Fibroblast of pulmonary artery (primary cell): ENCODE results near the gene XYLT1.

Experiments used
- DNase-seq: peaks from one replicate; pipeline ENCODE4 v3.0.0-alpha.2; 2010; ENCODE audit warnings: low read depth
- H3K4me3 ChIP-seq: replicated peaks from 2 replicates; pipeline ENCODE4 v1.5.1; 2011; ENCODE audit warnings: low read depth, mild to moderate bottlenecking, control low read depth, low read length, moderate library complexity
- CTCF ChIP-seq: IDR thresholded peaks from 2 replicates; pipeline ENCODE4 v1.5.1; 2011; ENCODE audit warnings: mild to moderate bottlenecking, control low read depth, low read length, inconsistent platforms; ENCODE audit errors: missing control alignments

The XYLT1 gene

GRCh38 chr16:17109413-17109812, 361.3 kb downstream of the XYLT1 start:
- H3K4me3 ChIP-seq: no peak overlapping the region
- TF ChIP-seq CTCF: no peak
- DNase-seq: no peak

GRCh38 chr16:17108596-17108995, 362.2 kb downstream of the XYLT1 start:
- H3K4me3 ChIP-seq: no peak overlapping the region

GRCh38 chr16:17107450-17107849, 363.3 kb downstream of the XYLT1 start:
- no peak overlapping the region for H3K4me3 ChIP-seq
- DNase-seq: no peak
- no peak for TF ChIP-seq CTCF

More at GRCh38 chr16:17108596-17108995, 362.2 kb downstream of the XYLT1 start:
- no peak for TF ChIP-seq CTCF
- DNase-seq: no peak

GRCh38 chr16:17106243-17106791, 364.4 kb downstream of the XYLT1 start:
- no peak for TF ChIP-seq CTCF
- DNase-seq: no peak
- H3K4me3 ChIP-seq: no peak overlapping the region

- TF ChIP-seq CTCF: no peak
Observed at GRCh38 chr16:17105239-17105797, 365.4 kb downstream of the XYLT1 start.

GRCh38 chr16:17104654-17105053, 366.1 kb downstream of the XYLT1 start:
- H3K4me3 ChIP-seq: no peak overlapping the region
- DNase-seq: no peak
- no peak for TF ChIP-seq CTCF

More at GRCh38 chr16:17105239-17105797, 365.4 kb downstream of the XYLT1 start:
- no peak for DNase-seq
- no peak overlapping the region for H3K4me3 ChIP-seq

GRCh38 chr16:17103216-17103615, 367.5 kb downstream of the XYLT1 start:
- TF ChIP-seq CTCF: no peak
- H3K4me3 ChIP-seq: no peak overlapping the region
- DNase-seq: no peak
